Ovary (tissue), 9 donors: ENCODE results near the gene STK38. TPM values are rescaled to one million over a fixed set of nuclear protein-coding genes. Genes with fewer than 3 reads are reported as not detected.

Experiments used
- DNase-seq, 5 donors: peaks; one replicate each; pipeline ENCODE4 v3.0.0-alpha.2; 2019 to 2020
- H3K27ac ChIP-seq, 2 donors: fragments of 200-600 bp; one replicate each; pipeline versions ENCODE4 v1.5.1 to v1.8.0; 2019 to 2022
- H3K27me3 ChIP-seq: fragments of 200-600 bp; one replicate; pipeline ENCODE4 v1.8.0; 2022
- H3K36me3 ChIP-seq: fragments of 200-600 bp; sonication (generic); one replicate; pipeline ENCODE4 v1.5.1; 2019
- H3K4me1 ChIP-seq: one replicate; pipeline ENCODE4 v1.8.1; 2013; ENCODE audit warnings: mild to moderate bottlenecking, moderate library complexity; ENCODE audit not compliant: insufficient read depth
- H3K4me3 ChIP-seq: fragments of 200-600 bp; sonication (generic); one replicate; pipeline ENCODE4 v1.5.1; 2017
- H3K9me3 ChIP-seq, 2 donors: fragments of 200-600 bp in 1 of 2; sonication (generic) in 1 of 2; one replicate each; pipeline versions ENCODE4 v1.5.1 to v1.8.1; 2013 to 2019; ENCODE audit warnings: mild to moderate bottlenecking in 1 of 2, moderate library complexity in 1 of 2
- EP300 ChIP-seq: sonication (generic); formaldehyde crosslinking; IDR thresholded peaks from one replicate; pipeline ENCODE4 v1.6.1; 2017; ENCODE audit warnings: antibody characterized with exemption
- POLR2A ChIP-seq: fragments of 450-650 bp; IDR thresholded peaks from one replicate; pipeline ENCODE4 v1.6.1; 2017; ENCODE audit warnings: antibody characterized with exemption, mild to moderate bottlenecking, moderate library complexity
- WGBS, 3 donors: extraction: QIAGEN DNeasy Blood & Tissue Kit in 1 of 3; methylation state at CpG; one replicate each; pipeline versions ENCODE4 v1.1.5 to v1.1.7; 2013 to 2017; 5-methylcytosine and 5-hydroxymethylcytosine counted together
- intact Hi-C, 4 donors: fragments of 100-400 bp; cut with DNase I; formaldehyde crosslinking; loops; one replicate each; pipeline versions ENCODE4 v1.11.0 to v1.15.1; 2022 to 2023
- polyA plus RNA-seq, 2 donors: library from polyadenylated mRNA; stranded (reverse); fragments of 200-250 nt in 1 of 2; fragments of 350-450 nt in 1 of 2; fragmentation: Illumina TruSeq in 1 of 2; extraction: RNeasy Lipid Tissue Mini Kit (QIAGEN cat#74804) in 1 of 2; gene quantifications; one replicate each; pipeline ENCODE4 v1.2.3, GENCODE V29; 2013 to 2014
- total RNA-seq, 7 donors: library from RNA; depleted of rRNA in 2 of 7; stranded (reverse); fragments of >200 nt in 2 of 7; fragmentation: NEBNext Ultra II Directional in 3 of 7; extraction: Animal tissue kit (Norgen Biotek cat#: 25700) in 3 of 7; gene quantifications; one replicate each; pipeline versions ENCODE4 v1.1.0 to v1.2.4, GENCODE V29; 2016 to 2023
- TF ChIP-seq, protein P1 (sequence below), 3 donors: fragments of 450-650 bp in 2 of 3; fragments of 200-600 bp in 1 of 3; IDR thresholded peaks; one replicate each; pipeline versions ENCODE4 v1.5.1 to v1.8.0; 2016 to 2022; ENCODE audit warnings: antibody characterized with exemption in 3 of 3, mild to moderate bottlenecking in 1 of 3
- donor health status: DM: no; HTN: no; CAD: no; lungs with moderate emphysema.
- donor health status: DM: no; HTN: no; CAD: no.
- donor health status: Bipolar disorder and iron deficiency.
- donor health status: DM: yes; HTN: yes; CAD: no.
- donor health status: DM: no; HTN: no; CAD: no.
- donor health status: DM: yes; HTN: yes; CAD: no.

The STK38 gene
- total and polyA plus RNA-seq, 9 donors: 8.9 to 35.4 (median 15.5) TPM

DNA sequence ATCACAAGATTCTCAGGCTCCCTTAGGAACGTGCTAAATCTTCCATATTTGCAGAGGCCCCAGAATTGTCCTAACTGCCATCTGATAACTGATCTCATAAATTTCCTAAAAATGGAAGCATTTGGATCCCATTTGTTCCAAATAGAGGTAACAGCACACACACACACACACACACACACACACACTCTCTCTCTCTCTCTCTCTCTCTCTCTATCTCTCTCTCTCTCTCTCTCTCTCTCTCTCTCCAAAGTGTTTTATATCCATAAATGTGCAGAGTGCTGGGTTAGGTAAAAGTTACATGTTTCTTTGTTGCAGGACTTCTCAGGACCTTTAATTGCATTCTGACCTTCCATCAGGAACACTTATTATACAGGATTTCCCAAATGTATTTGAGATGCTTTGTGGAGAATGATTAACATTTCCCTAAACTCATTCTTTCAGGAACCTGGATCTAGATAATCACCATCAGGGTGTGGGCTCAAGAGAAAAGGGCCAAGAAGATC lies 8.5 kb upstream of the STK38 start:
- Histone ChIP-seq H3K4me3 (no peak overlapping the region), H3K9me3 (no peaks in the 10 kb centered on the region), H3K36me3 (no peaks in the 10 kb centered on the region), H3K4me1 (no peaks in the 10 kb centered on the region), H3K27ac (no peak overlapping the region), H3K27me3 (no peaks in the 10 kb centered on the region)
- intact Hi-C loops: no loop called here
- DNase-seq: no peak
- TF ChIP-seq POLR2A (no peak), EP300 (no peak)
- TF ChIP-seq, protein P1, sequence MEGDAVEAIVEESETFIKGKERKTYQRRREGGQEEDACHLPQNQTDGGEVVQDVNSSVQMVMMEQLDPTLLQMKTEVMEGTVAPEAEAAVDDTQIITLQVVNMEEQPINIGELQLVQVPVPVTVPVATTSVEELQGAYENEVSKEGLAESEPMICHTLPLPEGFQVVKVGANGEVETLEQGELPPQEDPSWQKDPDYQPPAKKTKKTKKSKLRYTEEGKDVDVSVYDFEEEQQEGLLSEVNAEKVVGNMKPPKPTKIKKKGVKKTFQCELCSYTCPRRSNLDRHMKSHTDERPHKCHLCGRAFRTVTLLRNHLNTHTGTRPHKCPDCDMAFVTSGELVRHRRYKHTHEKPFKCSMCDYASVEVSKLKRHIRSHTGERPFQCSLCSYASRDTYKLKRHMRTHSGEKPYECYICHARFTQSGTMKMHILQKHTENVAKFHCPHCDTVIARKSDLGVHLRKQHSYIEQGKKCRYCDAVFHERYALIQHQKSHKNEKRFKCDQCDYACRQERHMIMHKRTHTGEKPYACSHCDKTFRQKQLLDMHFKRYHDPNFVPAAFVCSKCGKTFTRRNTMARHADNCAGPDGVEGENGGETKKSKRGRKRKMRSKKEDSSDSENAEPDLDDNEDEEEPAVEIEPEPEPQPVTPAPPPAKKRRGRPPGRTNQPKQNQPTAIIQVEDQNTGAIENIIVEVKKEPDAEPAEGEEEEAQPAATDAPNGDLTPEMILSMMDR (IDR thresholded peaks at IDR 0.05): no peak
- WGBS, 3 donors: 43 to 67% (median 62%) methylated on average over 1 of the region's 1 CpG

DNA sequence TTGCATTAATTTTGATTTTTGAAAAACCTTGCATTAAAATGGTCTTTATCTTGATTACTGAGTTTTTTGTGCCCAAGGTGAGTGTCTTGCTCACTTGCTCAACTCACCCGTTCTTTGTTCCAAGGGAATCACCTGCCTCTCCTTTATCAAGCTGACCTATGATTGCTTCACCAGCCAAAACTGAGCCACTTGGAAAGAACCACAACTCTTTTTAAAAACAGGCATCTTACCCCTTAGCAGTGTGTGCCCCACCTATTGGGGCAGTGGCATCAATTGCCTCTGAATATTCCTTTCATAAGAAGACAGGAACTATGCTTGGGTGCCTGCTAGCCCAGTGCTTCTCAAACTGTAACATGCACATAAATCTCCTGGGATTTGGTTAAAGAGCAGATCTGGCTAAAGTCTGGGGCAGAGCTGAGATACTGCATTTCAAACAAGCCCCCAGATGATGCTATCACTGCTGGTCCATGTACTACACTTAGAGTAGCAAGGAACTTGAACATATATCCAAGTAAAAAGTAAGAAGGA lies 3.3 kb upstream of the STK38 start:
- Histone ChIP-seq H3K4me1 (no peaks in the 10 kb centered on the region), H3K4me3 (no peak overlapping the region), H3K27me3 (no peaks in the 10 kb centered on the region), H3K27ac (no peak overlapping the region), H3K36me3 (no peaks in the 10 kb centered on the region), H3K9me3 (no peaks in the 10 kb centered on the region)
- intact Hi-C loops: no loop called here
- TF ChIP-seq EP300 (no peak), POLR2A (no peak)
- TF ChIP-seq, protein P1 (IDR thresholded peaks at IDR 0.05): no peak
- no peak for DNase-seq
- WGBS, 3 donors: 77 to 86% (median 79%) methylated on average over 1 of the region's 1 CpG

DNA sequence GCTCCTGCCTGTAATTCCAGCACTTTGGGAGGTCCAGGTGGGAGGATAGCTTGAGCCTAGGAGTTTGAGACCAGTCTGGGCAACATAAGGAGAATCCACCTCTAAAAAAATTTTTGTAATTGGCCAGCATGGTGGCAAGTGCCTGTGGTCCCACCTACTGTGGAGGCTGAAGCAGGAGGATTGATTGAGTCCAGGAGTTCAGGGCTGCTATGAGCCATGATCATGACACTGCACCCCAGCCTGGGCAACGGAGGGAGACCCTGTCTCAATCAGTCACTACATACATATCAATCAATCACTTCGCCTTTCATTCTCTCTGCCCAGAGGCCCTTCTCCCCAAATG lies 1.1 kb upstream of the STK38 start:
- TF ChIP-seq, protein P1 (IDR thresholded peaks at IDR 0.05): no peak
- TF ChIP-seq POLR2A (no peak), EP300 (no peak)
- H3K9me3 ChIP-seq: no peaks in the 10 kb centered on the region
- intact Hi-C loops: loop anchor here in 3 of 4 donors (5.0 to 10.0 kb wide), 3 partner anchors 44 to 106 kb away; partner anchors contain the start of genes KCTD20 (in 2 of the 3), PXT1 (in 2 of the 3) and SRSF3 (in 2 of the 3)
- H3K4me1 ChIP-seq: peaks cover 9% of the 10 kb centered on the region
- no peaks in the 10 kb centered on the region for H3K27me3 ChIP-seq
- WGBS, 3 donors: 83 to 89% (median 89%) methylated on average over 2 of the region's 2 CpGs
- H3K36me3 ChIP-seq: no peaks in the 10 kb centered on the region
- no peak for DNase-seq
- H3K27ac ChIP-seq: no peak overlapping the region
- no peak overlapping the region for H3K4me3 ChIP-seq

DNA sequence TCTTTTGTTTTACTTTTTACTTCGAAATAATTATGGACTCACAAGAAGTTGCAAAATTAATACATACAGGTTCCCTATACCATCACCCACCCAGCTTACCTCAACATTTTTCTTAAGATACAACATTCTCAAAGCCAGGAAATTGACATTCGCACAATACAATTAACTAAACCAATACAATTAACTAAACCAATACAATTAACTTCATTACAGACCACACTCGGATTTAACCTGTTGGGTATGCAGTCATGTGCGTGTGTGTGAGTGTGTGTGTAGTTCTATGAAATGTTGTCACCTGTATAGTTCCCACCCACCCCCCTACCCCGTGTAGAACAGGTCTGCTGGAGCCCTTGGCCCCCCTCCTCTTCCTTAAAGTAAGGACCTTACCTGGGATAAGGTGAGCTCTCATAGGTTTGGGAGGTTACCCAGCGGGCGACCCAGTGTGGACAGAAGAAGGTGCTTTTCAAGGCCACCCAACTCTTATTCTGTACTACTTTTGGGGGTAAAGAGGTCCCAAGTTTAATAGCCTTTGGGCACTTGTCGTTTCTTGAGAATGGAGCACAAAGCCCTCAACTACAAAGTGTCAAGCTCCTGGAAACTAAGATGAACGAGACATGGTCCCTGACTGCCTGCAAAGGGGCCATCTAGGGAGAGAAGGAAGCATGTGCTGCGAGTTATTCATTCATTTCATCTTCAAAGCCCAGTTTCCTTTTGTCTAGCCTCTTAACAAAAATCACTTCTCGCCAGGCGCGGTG lies 544 bp upstream of the STK38 start:
- peak in 2 of 5 donors; percentile 22 to 29 for DNase-seq
- WGBS, 3 donors: 64 to 67% (median 65%) methylated on average over 13 of the region's 13 CpGs

More for the DNA sequence above, 544 bp upstream of the STK38 start:
- H3K27ac ChIP-seq: peak overlapping the region in 1 of 2 donors; percentile 85
- peaks cover 9% of the 10 kb centered on the region for H3K4me1 ChIP-seq
- intact Hi-C loops: loop anchor here in 3 of 4 donors (1.0 to 10.0 kb wide), 4 partner anchors 44 to 106 kb away; partner anchors contain the start of genes KCTD20 (in 2 of the 3), PXT1 (in 2 of the 3) and SRSF3 (in 2 of the 3)
- H3K4me3 ChIP-seq: no peak overlapping the region
- TF ChIP-seq, protein P1 (IDR thresholded peaks at IDR 0.05): no peak
- no peak for TF ChIP-seq EP300
- no peak for TF ChIP-seq POLR2A
- no peaks in the 10 kb centered on the region for H3K36me3 ChIP-seq
- H3K27me3 ChIP-seq: no peaks in the 10 kb centered on the region
- no peaks in the 10 kb centered on the region for H3K9me3 ChIP-seq
